Amygdala (tissue), 56 donors: ENCODE results near the gene ARHGEF38.
"Not testable (repeated sequence)": the region's sequence is repeated elsewhere in the genome, so short reads cannot be mapped to it uniquely, and the experiment has no call there.

Experiments used
- DNase-seq, 56 donors: peaks; one replicate each; lab custom pipeline; 2025; lab: John Stamatoyannopoulos, UW

ARHGEF38 gene

DNA sequence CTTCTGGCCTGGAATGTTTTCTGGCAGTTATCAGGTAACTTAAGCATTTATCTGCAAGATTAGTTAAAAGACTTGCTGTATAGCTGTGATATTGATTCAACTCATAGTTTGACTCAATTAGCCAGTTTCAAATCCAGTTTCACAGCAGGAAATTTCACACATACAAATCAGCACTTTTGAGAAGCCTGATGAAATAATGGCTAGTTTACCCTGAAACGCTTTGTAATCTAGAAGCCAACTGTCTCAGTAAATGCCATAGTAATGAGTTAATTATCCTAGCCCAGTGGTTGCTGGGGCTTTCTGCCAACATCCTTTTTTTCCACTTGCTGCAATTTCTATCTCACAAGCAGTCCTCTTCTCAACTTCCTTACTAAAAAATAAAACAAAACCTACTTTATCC lies 53.1 kb downstream of the ARHGEF38 start:
- DNase-seq, result peak in 1 of 56 donors; percentile 1

DNA sequence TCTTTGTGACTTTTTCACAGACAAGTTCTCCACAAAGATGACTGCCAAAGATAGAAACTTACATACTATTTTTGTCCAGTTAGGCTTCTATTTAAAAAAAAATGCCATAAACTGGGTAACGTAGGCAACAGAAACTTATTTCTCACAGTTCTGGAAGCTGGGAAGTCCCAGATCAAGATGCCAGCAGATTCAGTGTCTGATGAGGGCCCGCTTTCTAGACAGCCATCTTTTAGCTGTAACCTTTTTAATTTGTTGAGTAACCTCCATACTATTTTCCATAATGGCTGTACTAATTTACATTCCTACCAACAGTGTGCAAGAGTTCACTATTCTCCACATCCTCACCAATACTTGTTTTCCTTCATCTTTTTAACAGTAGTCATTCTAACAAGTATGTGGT lies 55.5 kb downstream of the ARHGEF38 start:
- DNase-seq, result no peak

DNA sequence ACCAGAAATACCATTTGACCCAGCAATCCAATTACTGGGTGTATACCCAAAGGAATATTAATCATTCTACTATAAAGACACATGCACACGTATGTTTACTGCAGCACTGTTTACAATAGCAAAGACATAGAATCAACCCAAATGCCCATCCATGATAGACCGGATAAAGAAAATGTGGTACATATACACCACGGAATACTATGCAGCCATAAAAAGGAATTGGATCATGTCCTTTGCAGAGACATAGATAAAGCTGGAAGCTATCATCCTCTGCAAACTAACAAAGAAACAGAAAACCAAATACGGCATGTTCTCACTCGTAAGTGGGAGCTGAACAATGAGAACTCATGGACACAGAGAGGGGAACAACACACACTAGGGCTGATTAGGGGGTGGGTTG lies 57.4 kb downstream of the ARHGEF38 start:
- DNase-seq, result not testable (repeated sequence)

DNA sequence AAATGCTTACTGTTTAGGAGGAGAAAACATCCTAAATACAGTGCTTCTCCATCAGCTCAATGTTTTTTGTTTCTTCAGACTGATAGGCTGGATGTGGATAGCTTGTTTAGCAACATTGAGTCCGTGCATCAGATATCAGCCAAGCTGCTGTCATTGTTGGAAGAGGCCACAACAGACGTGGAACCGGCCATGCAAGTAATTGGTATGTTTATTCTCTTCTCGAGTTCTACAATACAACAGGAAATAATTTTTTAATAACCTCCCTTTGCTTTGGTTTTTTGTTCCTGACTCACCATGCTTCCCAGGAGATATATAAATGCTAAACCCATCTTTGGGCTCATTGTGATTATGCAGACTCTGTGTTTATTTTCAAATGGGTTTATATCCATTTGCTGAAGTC lies 60.9 kb downstream of the ARHGEF38 start:
- DNase-seq, result no peak

DNA sequence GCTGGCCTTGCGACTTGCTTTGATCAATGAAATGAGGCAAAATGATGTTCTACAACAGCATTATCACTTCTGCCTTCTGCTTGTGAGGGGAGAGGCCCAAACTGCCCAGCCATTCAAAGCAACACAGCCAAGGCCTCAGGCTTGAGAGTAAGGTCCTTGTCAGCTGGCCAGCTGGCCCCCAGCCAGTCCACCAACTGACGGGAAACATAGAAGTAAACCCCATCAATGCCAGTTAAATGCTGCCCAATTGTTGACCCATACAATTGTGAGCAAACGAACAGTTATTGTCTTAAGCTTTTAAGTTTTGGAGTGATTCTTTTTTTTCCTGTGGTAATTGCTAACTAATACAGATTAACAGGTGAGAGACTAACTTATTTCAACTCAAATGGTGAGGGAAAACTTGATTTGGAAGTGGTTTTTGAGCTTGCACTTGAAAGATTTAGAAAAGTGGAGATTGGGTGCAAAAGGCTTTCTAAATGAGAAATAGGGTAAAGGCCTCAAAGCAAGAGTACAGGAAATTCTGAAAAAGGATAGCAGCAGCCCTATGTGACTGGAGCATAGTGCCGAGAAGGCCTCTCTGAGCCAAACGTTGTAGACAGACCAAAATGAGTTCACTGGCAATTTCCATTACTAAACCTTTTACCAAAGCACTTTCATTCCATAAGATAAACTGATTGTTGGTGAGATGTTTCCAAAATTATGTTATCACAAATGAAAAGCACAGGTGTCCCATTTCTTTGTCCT lies 66.9 kb downstream of the ARHGEF38 start:
- peak in 40 of 56 donors; percentile 1 to 72 (median 26) for DNase-seq

DNA sequence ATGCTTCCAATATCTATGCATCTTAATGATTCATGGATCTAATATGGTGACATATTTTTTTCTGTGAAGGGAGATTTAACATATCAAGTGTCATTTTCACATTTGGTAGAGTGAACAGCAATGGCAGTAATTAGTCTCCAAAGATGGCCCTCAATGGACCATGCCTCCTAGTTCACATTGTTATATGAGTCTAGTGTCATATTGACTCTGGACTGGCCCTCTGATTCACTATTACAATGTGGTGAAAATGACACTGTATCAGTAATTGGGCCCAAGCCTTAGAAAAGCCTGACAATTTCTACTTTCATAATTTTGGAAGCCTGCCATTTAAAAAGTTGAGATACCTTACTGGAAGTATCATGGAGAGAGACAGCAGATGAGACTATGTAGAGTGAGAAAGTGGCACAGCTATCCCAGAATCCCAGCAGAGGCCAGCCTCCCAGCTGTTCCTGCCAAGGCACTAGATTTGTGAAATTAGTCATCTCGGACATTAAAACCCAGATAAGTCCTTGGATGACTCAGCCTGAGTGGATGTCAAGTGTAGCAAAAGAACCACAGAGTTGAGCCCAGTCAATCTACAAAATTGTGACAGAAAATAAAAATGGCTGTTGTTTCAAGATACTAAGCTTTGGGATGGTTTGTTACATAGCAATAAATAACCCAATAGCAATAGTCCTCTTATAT lies 68.4 kb downstream of the ARHGEF38 start:
- DNase-seq, result no peak

DNA sequence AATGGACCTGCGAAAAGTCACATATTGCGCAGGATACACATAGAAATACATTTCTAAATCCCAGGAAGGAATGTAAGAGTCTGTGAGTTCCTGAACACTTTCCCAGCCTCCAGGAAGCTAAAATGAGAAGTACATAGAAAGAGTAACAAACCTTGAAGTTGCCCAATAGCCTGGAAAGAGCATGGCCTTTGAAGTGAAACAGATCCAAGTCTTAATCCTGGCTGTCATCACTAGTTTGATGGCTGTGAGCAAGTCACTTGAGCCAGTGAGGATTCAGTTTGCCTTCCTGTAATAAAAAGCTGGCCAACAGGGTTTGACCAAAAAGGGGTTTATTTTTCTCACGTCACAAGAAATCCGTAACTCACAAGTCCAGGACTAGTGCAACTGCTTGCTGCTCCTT lies 69.8 kb downstream of the ARHGEF38 start:
- DNase-seq, result no peak

DNA sequence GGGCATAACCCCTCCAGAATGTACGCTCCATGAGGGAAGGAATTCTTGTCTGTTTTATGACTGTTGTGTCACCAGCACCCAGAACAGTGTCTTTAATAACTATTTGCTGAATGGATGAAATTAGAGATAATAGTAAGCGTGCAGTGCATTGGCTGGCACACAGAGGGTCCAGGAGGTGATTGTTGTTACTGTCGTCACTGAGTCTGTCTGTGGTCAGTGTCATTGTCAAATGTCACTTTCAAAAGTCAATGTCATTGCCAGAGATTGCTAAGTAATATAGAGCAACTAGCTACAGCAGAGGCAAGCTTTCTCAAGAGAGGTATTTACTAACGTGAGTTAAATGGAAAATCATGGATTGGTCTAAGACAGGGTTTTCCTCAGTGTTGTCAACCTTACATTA lies 70.7 kb downstream of the ARHGEF38 start:
- no peak for DNase-seq

DNA sequence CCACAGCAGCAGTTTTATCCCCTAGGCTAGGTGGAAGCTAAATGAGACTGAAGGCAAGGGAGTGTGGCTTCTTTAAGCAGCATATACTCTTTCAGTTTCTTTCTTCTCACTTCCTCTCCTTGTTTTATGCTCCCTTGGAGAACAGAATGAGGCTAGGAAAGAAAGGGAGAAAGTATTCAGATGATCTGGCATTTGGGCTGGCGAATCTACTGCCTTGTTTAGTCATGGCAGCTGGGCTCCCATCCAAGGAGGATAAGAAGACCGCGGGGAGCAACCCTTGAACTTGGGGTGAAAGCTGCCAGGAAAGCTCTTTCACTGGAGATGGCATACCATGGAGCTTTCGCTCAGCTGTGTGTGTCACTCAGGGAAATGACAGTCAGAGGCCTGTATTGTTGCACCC lies 72.1 kb downstream of the ARHGEF38 start:
- DNase-seq, result peak in 8 of 56 donors; percentile 0 to 49 (median 20)

DNA sequence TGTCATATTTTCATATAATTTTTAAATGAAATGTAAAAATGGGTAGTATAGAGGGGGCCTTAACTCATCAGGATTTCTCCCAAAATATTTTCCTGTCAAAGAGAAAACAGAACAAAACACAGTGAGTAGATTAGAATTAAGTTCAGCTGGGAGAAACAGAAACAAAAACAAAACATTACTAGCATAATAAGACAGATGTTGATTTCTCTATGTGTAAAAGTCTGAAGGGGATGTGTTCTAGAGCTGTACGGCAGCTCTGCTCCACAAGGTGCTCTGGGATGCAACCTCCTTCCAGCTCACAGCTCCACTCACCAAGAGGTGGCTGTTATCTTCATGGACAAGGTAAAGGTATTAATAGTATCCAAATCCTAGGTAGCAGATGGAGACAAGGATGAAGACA lies 72.8 kb downstream of the ARHGEF38 start:
- no peak for DNase-seq

DNA sequence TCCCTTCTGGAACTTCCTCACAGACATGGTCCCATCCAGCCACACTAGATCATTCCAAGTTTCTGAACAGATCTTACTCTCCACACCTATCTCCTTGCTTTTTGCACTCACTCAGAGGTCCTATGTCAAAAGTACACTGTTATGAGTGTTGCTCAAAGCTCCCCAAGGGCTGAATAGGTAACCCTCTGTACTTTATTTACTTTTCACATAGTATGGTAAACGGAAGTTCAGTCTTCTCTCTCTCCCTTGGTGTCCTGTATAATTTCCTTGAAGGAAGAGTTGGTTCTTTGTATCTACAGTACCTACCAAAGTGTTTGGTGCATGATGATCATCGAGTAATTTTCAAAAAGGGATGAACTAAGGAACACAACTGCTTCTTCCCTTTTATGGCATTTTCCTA lies 74.4 kb downstream of the ARHGEF38 start:
- no peak for DNase-seq

DNA sequence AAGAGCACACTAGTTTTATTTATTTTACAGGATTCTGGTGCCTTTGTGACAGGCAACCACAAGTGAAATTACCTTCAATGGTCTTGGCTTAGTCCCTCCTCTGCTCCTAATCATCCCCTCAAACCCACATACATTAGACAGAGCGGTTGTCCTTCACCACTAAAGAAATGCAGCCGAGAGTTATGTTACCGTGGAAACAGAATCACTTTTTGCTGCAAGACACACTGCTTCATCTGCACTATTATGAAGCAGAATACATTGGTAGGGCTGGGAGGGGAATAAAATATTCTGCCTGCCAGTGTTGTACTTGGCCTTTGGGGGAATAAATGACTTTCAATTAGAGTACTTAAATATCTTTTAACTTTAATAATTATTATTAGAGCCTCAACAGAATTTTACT lies 75.2 kb downstream of the ARHGEF38 start:
- no peak for DNase-seq

DNA sequence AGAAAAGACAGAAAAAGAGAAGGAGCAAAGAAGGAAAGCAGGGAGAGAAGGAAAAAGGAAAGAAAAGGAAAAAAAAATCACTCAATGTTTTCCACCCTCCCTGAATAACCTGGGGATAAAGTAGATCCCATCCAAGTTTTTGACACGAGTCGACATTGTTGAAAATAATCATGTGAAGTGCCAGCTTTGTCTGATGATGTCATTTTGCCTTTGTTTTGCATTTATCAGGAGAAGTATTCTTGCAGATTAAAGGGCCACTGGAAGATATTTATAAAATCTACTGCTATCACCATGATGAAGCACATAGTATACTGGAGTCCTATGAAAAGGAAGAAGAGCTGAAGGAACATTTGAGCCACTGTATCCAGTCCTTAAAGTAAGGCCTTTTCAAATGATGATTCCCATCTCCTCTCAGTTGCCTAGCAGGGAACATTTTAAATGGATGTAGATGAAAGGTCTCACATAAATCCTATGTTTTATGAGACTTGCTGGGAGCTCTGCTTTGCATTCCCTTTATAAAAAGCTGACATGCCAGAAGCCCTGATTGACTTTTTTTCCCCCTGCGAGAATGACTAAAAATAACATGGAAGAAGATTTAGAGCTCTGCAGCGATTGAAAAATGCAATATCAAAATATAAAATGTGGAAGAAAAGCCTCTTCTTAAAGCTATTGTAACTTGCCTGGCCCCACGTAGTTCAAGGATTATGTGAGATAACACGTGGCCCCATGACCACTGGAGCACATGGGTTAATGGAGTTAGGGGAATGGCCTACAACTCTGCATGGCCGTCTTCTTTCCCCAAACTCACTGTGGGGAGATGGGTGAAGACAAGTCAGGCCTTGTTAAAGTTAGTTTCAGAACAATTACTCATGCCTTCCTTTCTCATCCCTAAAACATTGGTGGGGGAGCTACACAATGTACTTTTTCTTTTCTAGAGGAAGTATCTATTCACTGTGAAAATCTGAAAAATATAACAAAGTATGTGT lies 78.5 kb downstream of the ARHGEF38 start:
- no peak for DNase-seq

DNA sequence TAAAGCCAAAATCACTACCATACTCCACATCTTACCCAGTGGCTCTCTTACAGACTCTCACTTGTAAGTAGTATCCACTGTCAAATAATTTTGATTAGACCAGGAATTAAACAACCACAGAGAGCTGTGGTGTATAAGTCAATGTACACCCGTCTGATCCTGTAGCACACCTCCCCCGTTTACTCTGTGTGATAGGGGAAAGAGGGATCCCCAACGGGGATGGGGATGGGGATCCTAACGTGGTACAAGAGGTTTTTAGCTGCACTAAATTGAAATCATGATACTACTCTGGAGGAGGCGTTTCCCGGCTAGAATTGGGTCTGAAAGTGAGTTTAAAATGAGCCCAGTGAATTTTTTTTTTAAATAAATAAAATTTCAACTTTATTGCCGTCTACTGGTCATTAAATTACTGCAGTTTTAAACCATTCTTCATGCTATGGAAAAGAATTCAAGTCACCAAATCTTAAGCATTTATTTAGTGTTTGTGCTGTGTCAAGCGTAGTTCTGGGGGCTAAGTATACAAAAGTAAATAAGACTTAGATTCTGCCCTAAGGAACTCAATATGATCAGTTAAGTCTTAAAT lies 79.5 kb downstream of the ARHGEF38 start:
- no peak for DNase-seq

DNA sequence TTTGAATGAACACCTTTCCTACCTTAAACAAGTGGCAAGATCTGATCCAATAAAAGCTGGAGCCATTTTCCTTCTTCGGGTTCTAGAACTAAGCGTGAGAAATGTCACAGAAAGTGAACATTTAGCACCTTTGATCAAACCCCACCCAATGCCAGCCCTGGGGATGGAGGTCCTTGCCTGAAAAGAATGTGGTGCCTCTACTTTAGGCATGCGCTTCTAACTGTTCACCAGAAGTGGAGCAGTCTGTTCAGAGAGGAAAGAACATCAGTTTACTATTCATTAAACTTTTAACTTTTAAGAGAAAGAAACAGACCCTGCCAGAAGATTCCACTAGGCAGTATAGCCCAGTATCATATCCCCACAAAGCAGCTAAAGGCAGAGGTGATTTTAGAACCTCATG lies 80.2 kb downstream of the ARHGEF38 start:
- DNase-seq, result peak in 1 of 56 donors; percentile 1

DNA sequence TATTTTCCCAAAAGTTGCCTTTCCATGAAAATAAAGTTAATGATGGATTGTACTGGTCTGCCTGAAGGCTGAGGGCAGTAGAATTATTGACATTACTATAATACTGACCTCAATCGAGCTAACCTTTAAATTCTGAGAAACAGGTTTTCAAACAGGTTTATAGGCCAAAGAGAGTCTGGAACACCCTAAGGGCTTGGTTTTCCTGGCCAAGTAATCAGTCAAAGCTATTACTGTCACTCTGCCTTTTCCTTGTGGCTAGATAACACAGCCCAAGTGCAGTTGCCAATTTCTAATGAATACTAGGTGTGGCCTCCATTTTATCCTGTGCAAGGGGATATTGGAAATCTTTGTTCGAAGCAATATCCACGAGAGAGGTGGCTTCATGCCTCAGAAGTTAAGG lies 80.8 kb downstream of the ARHGEF38 start:
- no peak for DNase-seq

DNA sequence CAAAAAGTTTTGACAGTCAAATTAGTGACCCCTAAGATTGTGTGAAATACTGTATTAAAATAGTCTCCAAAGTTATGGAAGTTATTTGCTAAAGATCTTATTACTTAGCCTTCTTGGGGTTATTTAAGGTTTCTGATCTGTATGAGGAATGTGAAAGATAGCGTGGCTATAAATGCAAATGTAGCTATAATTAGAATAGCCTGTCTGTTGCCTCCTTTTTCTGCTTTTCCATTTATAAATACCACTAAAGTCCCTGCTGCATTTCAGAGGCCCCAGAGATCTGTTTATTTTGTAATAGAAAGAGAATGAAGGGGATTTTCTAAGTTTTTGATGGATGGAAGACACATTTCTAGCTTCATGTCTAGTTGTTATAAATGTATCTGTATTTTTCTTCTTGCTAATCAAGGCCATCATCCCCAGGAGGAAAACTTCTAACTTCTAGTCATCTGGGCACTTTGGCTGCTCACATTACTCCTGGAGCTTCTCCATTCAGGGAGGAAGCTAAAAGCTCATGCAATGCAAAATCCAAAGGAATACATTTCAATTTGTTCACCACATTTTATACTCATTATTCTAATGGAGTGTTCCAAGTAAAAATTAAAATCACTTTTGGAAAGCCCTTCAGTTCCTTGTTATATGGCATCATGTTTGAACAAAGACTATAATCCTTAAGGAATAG lies 82.1 kb downstream of the ARHGEF38 start:
- DNase-seq, result no peak

DNA sequence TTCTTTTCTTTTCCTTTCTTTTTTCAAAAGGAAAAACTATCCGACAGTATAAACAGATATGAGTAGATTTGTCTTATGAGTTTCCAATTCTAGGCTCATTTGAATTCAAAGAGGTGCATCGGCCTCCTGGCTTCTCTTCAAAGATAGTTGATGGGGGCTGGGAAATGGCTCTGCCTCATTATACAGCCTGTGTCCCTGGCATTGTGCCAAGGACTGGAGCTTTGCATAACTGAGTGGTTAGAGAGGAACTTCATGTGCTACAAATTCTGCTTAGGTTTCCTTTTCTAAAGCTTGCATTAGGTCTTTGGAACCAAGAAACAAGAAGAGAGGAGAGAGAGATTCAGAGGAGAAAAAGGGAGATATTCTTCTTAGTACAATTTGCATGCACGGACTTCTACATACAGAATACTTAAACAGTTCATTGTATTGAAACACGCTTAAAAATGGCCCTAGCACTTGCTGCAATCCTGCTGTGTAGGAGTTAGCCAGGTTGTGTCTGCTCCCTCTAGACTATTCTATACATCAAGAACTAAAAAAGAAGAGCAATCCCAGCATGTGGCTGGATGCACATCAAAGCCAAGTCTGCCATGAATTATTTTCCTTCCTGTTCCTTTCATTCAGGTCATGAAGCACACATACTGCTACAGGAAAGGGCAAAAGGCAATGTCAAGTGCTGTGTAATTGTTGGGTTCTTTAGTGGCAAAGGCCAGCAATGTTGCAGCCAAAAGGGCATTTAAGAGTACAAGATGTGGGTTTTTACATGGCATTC lies 85.2 kb downstream of the ARHGEF38 start:
- DNase-seq, result peak in 53 of 56 donors; percentile 9 to 86 (median 52)

DNA sequence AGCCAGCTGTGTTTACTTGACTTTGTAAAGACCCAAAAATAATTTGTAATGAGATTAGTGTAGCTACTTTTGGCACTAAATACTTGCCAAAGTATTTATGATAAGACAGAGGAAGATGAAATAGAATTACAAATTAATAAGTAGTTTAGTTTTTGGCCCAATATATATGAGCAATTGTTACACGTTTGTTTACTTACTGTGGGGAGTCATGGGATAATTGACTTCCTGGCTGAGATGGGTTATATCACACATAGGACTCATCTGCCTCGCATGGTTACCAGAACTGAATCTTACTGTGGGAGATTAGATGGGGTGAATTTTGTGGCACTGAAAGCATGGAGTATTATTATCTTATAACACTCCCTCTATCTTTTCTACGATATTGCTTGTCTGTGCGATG lies 89.4 kb downstream of the ARHGEF38 start:
- DNase-seq, result no peak
